ACC112 (cell line): ENCODE data around the gene F5.
"Not testable (repeated sequence)": the region's sequence is repeated elsewhere in the genome, so short reads cannot be mapped to it uniquely, and the experiment has no call there.

Experiments used
- H2AFZ ChIP-seq: fragments of 200-600 bp; sonication (generic); one replicate; pipeline ENCODE4 v1.6.0; 2017; ENCODE audit warnings: antibody characterized with exemption, low read length; ENCODE audit not compliant: unreplicated experiment
- H3K27ac ChIP-seq: fragments of 200-600 bp; sonication (generic); 2 replicates; pipeline ENCODE4 v1.5.1; 2014; ENCODE audit warnings: low read depth, mild to moderate bottlenecking, antibody characterized with exemption, low read length, moderate library complexity
- H3K27me3 ChIP-seq: fragments of 200-600 bp; sonication (generic); 2 replicates; pipeline ENCODE4 v1.6.1; 2014; ENCODE audit warnings: mild to moderate bottlenecking, antibody characterized with exemption, low read length, moderate library complexity, mixed read lengths; ENCODE audit not compliant: insufficient read depth
- H3K36me3 ChIP-seq: fragments of 200-600 bp; sonication (generic); 2 replicates; pipeline ENCODE4 v1.6.1; 2016; ENCODE audit warnings: mild to moderate bottlenecking, antibody characterized with exemption, low read length, moderate library complexity, mixed read lengths; ENCODE audit not compliant: insufficient read depth
- H3K4me1 ChIP-seq: fragments of 200-600 bp; sonication (generic); one replicate; pipeline ENCODE4 v1.6.1; 2016; ENCODE audit warnings: low read length, mixed read lengths; ENCODE audit not compliant: insufficient read depth, unreplicated experiment, control insufficient read depth
- H3K4me3 ChIP-seq: fragments of 200-600 bp; sonication (generic); 2 replicates; pipeline ENCODE4 v1.5.1; 2014; ENCODE audit warnings: mild to moderate bottlenecking, low read depth, low read length
- H3K79me2 ChIP-seq: fragments of 200-600 bp; sonication (generic); one replicate; pipeline ENCODE4 v1.6.0; 2016; ENCODE audit warnings: low read length; ENCODE audit not compliant: control insufficient read depth, unreplicated experiment, insufficient read depth

F5 gene

GRCh38 chr1:169538998-169539871, 47.0 kb downstream of the F5 start:
- peaks cover 6% of the 10 kb centered on the region; the same call in 1 of the 2 replicates for H3K27me3 ChIP-seq
- H3K27ac ChIP-seq: no peak overlapping the region

GRCh38 chr1:169534653-169535052, 51.6 kb downstream of the F5 start:
- peaks cover 5% of the 10 kb centered on the region; the same call in 1 of the 2 replicates for H3K27me3 ChIP-seq
- H3K36me3 ChIP-seq: no peaks in the 10 kb centered on the region
- H3K4me1 ChIP-seq: peaks cover 9% of the 10 kb centered on the region

More at GRCh38 chr1:169538998-169539871, 47.0 kb downstream of the F5 start:
- H3K4me3 ChIP-seq: no peak overlapping the region
- H3K36me3 ChIP-seq: no peaks in the 10 kb centered on the region
- no peaks in the 10 kb centered on the region for H3K79me2 ChIP-seq
- no peak overlapping the region for H2AFZ ChIP-seq
- peaks cover 9% of the 10 kb centered on the region for H3K4me1 ChIP-seq

DNA sequence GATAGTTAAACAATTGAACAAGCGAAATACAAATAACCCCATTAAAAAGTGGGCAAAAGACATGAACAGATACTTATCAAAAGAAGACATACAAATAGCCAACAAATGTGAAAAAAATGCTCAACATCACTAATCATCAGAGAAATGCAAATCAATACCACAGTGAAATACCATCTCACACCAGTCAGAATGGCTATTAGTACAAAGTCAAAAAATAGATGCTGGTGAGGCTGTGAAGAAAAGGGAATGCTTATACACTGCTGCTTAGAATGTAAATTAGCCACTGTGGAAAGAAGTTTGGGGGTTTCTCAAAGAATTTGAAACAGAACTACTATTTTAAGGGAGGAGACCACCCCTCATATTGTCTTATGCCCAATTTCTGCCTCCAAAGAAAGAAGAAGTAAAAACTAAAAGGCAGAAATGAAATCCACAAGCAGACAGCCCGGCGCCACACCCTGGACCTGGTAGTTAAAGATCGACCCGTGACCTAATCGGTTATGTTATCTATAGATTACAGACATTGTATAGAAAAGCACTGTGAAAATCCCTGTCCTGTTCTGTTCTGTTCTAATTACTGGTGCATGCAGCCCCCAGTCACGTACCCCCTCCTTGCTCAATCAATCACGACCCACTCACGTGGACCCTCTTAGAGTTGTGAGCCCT, 52.6 kb downstream of the F5 start:
- H2AFZ ChIP-seq, H3K4me1 ChIP-seq, H3K27ac ChIP-seq, H3K36me3 ChIP-seq, H3K4me3 ChIP-seq, H3K79me2 ChIP-seq, H3K27me3 ChIP-seq: not testable (repeated sequence)

More at GRCh38 chr1:169534653-169535052, 51.6 kb downstream of the F5 start:
- Histone ChIP-seq H2AFZ (no peak overlapping the region), H3K79me2 (no peaks in the 10 kb centered on the region), H3K27ac (no peak overlapping the region), H3K4me3 (no peak overlapping the region)

- Histone ChIP-seq H2AFZ (no peak overlapping the region), H3K79me2 (no peaks in the 10 kb centered on the region), H3K4me3 (no peak overlapping the region), H3K36me3 (no peaks in the 10 kb centered on the region), H3K27ac (no peak overlapping the region), H3K27me3 (peaks cover 5% of the 10 kb centered on the region; the same call in 1 of the 2 replicates), H3K4me1 (peaks cover 7% of the 10 kb centered on the region)
Observed at GRCh38 chr1:169530448-169530847, 55.8 kb downstream of the F5 start.

GRCh38 chr1:169529068-169529642, 57.1 kb downstream of the F5 start:
- H3K27ac ChIP-seq: no peak overlapping the region
- H3K27me3 ChIP-seq: peaks cover 5% of the 10 kb centered on the region; the same call in 1 of the 2 replicates
- no peak overlapping the region for H3K4me3 ChIP-seq

DNA sequence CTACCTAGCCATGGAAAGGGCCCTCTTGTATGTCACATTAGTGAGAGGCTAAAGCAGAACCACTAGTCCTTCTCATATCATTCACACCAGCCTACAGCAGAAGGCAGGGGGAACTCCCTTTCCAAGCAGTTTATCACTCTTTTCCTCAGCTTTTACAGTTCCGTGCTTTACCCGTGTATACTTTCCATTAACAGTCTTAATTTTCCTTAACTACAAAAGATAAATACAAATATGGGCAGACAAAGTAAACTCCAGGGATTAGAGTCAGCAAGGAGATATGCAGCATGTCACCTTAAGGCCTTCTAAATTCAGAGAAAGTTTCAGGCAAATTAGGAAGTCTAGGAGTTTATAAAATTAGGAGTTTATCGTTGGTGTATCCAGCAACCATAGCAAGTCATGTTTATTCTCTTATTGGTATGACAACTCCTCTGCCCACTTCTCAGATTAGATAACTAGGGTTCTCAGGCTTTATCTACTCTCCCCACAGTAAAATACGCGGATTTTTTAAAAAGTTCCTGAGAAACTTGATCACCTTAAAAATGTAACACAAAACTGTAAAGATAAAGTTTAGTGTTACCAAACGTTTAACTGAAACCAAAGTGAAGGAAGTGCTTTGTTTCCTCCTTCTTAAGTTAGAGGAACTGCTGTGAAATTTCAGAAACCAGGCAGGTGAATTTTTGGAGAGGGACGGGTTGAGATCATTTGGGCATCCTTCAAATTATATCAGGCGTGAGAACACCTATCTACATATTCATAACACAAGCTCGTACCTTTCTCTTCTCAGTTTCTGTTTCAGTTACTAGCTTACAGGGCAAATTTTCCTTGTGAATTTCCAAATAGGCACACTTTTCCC, 57.8 kb downstream of the F5 start:
- Histone ChIP-seq H3K79me2 (no peaks in the 10 kb centered on the region), H3K36me3 (no peaks in the 10 kb centered on the region), H2AFZ (no peak overlapping the region), H3K27ac (no peak overlapping the region), H3K4me3 (no peak overlapping the region), H3K4me1 (peaks cover 7% of the 10 kb centered on the region), H3K27me3 (peaks cover 5% of the 10 kb centered on the region; the same call in 1 of the 2 replicates)

More at GRCh38 chr1:169529068-169529642, 57.1 kb downstream of the F5 start:
- H2AFZ ChIP-seq: no peak overlapping the region
- no peaks in the 10 kb centered on the region for H3K79me2 ChIP-seq
- H3K4me1 ChIP-seq: peaks cover 7% of the 10 kb centered on the region
- H3K36me3 ChIP-seq: no peaks in the 10 kb centered on the region

DNA sequence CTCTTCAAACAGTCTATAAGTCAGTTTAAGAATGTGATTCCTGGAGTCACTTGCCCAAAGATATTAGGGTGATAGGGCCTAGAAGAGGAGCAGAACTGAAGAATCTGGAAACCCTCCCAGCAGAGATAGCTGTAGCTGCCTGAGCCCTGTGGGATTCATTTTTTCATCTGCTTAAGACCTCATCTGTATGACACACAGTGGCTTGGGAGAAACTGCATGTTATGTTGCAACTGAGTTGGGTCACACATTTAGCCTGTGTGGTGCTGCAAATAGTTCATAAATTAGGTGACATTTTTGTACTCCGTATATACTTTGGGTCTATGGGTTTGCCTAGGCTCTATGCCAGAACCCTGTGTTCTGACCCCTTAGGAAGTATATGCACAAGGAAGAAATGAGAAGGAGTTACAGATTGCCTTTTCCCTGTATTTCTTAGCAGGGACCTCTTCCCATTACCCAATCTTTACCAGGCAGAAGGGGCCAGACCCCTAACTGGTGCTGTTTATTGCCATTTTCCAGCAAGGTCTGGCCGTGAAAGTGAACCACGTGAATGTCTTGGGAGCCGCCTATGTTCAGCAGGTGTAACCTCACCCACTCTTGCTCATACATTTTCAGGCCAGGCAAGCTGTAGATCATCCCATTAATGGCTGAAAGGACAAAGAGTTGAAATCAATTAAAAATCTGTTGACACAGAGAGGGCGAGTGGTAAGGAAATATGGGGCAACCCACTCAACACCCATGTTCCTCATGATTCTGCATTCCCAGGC, 58.6 kb downstream of the F5 start:
- Histone ChIP-seq H2AFZ (no peak overlapping the region), H3K36me3 (no peaks in the 10 kb centered on the region), H3K27ac (no peak overlapping the region), H3K4me3 (no peak overlapping the region), H3K4me1 (peaks cover 7% of the 10 kb centered on the region), H3K27me3 (peaks cover under 1% of the 10 kb centered on the region; the same call in 1 of the 2 replicates), H3K79me2 (no peaks in the 10 kb centered on the region)

- no peaks in the 10 kb centered on the region for H3K79me2 ChIP-seq
- H3K27ac ChIP-seq: no peak overlapping the region
- no peak overlapping the region for H3K4me3 ChIP-seq
- H3K36me3 ChIP-seq: no peaks in the 10 kb centered on the region
- no peaks in the 10 kb centered on the region for H3K27me3 ChIP-seq
- H3K4me1 ChIP-seq: peaks cover 7% of the 10 kb centered on the region
- no peak overlapping the region for H2AFZ ChIP-seq
Observed at GRCh38 chr1:169527001-169527400, 59.3 kb downstream of the F5 start.

DNA sequence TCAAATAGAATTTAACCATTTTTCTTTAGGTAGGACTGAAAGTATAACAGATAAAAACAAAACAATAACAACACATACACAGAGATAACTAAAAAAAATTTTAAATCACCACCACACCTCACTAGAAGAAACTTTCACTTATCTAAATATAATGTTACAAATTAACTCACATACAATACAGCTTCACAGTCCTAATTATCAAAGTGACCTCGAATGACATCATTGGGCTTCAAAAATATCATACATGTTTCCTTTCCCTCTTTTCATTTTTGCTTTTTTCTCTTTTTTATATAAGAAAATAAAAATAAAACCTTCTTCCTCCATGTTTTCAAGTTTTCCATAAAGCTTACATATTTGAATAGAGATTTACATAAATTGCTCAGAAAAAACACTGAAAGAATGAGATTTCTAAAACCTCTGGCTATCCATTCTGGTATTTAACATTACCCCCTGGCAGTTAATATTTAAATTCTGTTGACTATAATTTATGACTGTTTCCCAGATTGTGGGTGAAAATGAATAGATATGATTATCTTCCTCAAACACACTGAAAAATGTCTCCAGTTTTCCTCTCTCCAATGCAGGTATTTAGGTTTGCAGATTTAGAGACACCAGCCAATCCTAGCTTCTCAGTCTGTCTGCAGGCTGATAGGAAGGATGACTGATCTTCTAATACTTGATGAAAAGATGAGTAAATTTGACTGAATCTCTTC, 60.0 kb downstream of the F5 start:
- Histone ChIP-seq H3K27ac (no peak overlapping the region), H2AFZ (no peak overlapping the region), H3K79me2 (no peaks in the 10 kb centered on the region), H3K36me3 (no peaks in the 10 kb centered on the region), H3K4me3 (no peak overlapping the region), H3K4me1 (peaks cover 7% of the 10 kb centered on the region), H3K27me3 (no peaks in the 10 kb centered on the region)
